ENCODE results near the gene PDX1.
"Not testable (repeated sequence)": the region's sequence is repeated elsewhere in the genome, so short reads cannot be mapped to it uniquely, and the experiment has no call there.

PDX1 gene

DNA sequence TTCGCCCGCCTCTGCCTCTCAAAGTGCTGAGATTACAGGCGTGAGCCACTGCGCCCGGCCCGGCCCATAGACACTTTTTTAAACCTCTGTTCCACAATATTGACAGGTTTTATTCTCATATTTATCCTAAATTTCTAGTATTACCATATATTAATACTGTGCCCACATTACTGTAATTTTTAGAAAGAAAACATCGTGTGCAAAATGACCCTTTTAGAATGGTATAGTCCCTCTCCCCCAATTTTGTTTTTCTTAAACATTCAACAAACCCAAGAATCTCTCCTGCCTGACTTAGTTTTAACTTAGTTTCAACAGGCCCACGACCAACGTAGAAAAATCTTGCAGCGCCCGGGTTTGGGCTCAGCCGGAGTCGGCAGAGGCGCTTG is 40.2 kb downstream of the PDX1 start:
- no peak for DNase-seq

DNA sequence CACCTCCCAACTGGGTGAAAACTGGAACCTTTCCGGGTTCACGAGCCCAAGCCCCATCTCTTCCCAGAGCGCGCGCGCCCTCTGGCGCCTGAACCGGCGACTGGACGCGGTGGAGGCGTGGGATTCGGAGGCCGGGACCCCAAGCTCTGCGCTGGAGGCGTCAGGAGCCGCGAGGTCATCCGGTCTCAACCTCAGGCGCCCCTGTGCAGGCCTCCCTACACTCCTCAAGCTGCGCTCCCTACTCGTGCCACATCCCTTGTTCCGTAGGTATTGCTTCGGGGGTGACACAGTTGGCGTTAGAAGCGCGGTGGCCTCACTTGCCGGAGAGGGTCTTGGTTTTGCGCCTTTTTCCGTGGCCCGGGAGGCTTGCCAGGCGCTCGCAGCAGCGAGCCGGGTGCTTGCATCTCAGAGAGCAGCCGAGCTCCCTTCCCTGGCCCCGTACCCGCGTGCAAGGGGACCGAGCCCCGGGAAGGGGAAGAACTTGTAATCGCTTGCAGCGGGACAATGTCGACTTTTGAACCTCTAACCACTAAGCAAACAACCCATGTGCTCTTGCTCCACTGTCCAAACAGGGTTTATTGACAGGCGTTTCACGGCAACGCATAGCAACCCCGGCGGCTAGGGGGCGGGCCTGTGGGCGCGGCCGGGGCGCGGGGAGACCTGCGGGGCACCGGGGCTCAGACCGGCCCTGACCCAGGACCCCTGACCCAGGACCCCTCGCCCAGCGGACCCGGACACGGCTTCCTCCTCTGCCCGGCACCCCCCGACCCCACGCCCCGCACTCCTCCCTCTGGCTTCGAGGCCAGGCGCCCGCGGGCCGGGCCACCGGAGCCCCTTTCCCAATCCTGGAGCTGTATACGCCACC is 40.8 kb downstream of the PDX1 start:
- no peak for DNase-seq

GRCh38 chr13:27961227-27962085 is 41.7 kb downstream of the PDX1 start:
- DNase-seq = no peak

- DNase-seq = no peak
Observed at GRCh38 chr13:27962128-27962841, 42.5 kb downstream of the PDX1 start.

DNA sequence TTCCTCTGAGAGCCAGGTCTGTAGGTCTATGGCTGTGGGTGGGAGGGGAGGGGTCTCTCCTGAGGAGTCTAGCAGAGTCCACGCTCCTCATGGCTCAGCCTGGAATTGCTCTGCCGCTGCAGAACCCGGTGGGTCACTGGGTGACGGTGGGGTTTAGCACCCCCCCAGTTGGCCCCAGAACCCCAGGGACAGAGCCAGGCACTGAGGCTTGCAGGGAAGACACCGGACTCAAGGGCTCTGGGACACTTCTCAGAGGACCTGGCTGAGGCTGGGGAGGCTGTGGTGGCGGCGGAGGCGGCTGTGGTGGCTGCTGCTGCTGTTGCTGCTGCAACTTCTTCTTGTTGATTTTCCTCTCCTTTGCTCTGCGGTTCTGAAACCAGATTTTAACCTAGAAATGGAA is 43.2 kb downstream of the PDX1 start:
- DNase-seq = no peak

GRCh38 chr13:27963491-27963890 is 43.7 kb downstream of the PDX1 start:
- no peak for DNase-seq

GRCh38 chr13:27964206-27964605 is 44.4 kb downstream of the PDX1 start:
- DNase-seq = not testable (repeated sequence)

DNA sequence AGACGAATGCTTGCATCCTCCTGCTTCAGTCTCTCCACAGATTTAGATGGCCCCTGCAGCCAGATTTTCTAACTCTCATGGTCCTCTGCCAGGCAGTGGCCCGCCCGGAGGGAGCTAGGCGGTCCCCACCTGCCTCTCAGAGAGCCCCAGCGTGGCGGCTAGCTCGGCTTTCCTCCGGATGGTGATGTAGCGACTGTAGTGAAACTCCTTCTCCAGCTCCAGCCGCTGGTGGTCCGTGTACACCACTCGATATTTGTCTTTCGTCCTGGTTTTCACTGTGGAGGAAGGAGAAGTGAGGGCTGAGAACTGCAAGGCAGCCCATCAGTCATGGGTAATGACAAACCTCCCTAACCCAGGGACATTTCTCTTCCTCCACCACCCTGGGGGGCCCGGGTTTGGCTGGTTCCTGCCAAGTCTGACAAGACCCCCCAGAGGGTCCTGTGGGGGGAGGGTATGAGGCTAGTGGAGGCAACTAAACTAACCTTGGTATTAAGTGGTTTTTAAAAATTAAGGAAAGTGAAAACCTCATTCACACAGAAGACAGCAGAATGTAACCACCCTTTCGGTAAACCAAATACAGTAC is 45.0 kb downstream of the PDX1 start:
- no peak for DNase-seq

- DNase-seq = no peak
Observed at GRCh38 chr13:27965343-27965739, 45.5 kb downstream of the PDX1 start.

DNA sequence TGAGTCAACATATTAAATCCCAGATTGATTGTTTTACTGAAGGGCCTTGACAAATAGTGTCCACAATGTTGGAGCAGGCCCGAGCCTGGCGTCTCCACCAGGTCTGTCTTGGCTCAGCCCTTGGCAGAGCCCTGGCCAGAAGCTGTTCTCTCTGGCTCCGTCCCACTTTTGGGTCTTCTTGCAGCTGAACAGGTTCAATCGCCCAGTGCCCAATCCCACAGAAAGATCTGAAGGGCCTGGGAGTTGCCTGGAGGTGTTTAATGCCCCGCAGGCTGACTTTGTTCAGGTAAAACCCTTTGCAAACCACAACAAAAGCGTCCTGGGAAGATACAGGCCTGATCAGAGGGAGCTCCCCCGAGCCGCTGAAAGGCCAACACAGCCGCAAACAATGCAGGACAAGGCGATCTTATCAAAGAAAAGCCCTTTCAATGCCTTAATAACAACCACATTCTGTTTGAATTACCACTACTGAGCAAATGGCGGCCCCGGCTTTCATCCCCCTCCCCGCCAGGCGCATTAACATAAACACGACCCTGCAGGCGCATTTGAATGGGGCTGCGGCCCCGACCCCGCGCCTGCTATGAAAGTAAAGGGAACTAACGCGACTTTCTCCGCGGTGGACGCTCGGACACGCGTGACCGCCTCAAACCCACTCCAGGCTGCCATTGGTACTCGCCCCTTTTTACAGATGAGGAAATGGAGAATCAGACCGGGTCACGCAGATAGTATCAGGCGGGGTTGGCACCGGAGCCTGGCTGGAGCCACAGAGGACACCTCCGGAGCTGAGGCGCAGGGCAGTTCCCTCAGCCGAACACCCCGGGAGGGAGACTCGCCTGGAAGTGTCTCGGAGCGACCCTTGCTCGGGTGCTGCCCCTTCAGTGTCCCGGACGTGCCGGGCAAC is 46.2 kb downstream of the PDX1 start:
- no peak for DNase-seq

GRCh38 chr13:27966641-27967202 is 46.9 kb downstream of the PDX1 start:
- no peak for DNase-seq

- no peak for DNase-seq
Observed at GRCh38 chr13:27967203-27967735, 47.5 kb downstream of the PDX1 start.

DNA sequence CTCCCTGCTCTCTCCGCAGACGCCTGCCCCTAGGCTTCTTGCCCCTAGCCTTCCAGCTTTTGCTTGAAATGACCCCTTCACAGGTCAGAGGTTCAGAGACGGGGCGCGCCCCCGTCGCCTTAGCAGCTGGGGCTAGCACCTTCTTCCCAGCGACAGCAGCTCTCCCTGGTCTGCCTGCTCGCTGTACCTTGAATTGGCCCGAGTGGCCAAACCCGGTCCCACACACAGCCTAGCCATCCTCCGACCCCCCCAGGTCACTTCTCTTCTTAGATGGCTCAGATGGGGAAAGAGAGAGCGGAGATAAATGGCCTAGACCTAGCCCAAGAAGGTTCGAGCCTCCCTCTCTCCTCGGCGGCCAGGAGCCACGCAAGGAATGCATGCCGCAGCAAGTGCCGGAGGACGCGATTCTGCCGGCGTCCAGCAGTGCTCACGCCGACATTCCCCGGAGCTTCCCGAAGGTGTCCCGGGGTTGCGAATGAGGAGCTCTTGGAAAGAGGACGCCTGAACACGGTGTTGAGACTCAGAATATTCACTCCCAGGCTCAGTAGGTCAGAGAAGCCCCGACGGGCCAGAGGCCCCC is 48.0 kb downstream of the PDX1 start:
- no peak for DNase-seq

- DNase-seq = no peak
Observed at GRCh38 chr13:27968316-27969081, 48.7 kb downstream of the PDX1 start.

DNA sequence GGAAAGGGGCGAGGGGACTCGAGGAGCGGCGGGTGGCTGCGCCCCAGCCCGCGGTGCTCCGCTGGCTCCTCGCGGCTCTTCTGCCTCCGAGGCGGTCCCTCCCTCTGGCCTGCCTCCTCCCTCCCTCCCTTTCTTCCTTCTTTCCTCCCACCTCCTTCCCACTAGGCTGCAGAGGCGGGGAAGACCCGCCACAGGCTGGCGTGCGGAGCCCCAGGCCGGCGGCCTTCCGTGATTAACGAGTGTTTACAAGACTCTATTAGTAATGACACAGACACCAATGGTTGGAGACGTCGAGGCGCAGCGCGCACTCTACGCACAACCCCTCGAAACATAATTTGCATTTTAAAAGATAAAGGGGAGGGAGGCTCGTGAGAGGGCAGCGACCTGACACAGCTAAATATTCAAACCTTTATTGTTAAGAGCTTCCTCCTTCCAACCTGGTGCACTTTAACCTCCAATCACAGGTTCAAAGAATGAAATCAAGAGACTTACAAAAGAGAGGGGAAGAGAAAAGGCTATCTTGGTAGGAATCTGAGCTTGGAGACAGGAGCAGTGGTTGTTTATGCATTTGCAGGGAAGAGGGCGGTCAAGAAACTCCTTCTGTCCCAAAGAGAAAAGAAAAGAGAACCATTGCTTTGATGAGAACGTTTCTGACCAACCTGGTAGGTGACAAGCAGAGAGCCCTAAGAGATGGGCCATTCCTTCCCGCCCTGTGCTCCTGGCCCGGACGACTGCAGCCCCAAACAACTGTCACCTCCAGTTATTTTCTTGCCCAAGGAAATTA is 49.5 kb downstream of the PDX1 start, which contains the start of gene CDX2:
TSS of gene CDX2 (minus strand) at position 234 of the 784 bp plus-strand sequence. CDS start 309 bp downstream, outside the sequence.
- DNase-seq = no peak

- no peak for DNase-seq
Observed at GRCh38 chr13:27969866-27970229, 50.0 kb downstream of the PDX1 start.

DNA sequence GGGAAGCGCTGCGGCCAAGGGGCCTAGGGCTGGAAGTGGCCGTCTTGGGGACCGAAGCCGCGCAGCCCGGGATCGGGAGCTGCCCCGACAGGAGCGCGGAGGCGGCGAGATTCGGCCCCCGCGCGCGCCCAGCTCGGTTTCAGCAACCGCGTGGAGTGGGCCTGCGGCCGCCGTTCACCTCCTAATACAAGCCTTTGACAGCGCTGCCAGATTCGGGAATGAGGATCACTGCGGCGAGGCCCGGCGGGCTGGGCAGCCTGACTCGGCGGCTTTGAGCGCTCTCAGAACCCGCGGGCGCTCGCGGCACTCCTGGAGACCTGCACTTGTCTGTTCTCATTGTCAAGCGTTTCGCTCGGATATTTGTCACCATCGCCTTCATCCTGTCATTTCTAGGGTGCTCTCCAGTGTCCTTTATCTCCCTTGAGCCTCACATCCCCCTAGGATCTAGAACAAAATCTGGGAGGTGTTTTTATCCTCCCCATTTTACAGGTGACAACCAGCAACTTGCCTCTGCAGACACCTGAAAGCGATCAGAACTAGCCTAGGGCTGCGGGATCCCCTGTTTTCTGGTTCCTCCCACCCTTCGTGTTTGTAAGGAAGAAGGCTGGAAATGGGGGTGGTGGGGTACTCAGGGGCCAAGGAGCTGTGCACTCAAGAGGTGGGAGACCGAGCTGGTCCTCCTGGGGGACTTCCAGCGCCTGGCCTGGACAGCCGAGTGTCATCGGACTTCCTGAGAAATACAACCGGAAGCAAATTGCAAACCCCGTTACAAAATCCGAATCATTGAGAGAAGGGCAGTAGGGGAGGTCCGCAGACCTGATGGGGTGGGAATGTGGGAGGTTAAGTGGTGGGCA is 50.8 kb downstream of the PDX1 start:
- no peak for DNase-seq

DNA sequence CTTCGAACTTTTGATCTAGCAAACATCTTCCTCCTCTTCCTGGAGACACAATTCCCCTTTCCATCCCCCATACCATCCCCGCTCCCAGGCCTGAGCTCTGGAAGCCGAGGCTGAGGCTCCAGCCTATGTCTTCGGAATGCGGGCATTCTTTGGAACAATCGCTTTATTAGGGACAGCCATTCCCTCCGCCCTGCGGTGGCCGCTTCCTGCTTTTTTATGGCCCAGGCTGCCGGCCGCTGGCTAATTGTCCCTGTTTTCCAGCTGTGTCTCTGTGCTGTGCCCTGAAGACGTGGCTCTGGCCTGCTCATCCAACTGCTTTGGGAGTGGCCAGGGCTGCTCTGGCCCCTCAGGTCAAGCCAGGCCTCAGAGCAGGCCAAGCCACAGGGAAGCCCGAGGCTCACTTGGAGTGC is 51.4 kb downstream of the PDX1 start:
- no peak for DNase-seq
